H9 (cell line): ENCODE data around the gene SPRY2. TPM values are rescaled to one million over a fixed set of nuclear protein-coding genes. Genes with fewer than 3 reads are reported as not detected.

ENCODE experiments used
- DNase-seq: peaks from one replicate; pipeline ENCODE4 v3.0.0-alpha.2; 2017
- H2AFZ ChIP-seq: one replicate; pipeline ENCODE4 v1.6.1; 2013; ENCODE audit warnings: mild to moderate bottlenecking, low read length, control low read depth, moderate library complexity
- H2AK5ac ChIP-seq: 2 replicates; pipeline ENCODE4 v1.6.1; 2013; ENCODE audit warnings: low read length, control low read depth, mixed read lengths; ENCODE audit not compliant: insufficient read length
- H2BK120ac ChIP-seq: one replicate; pipeline ENCODE4 v1.6.1; 2013; ENCODE audit warnings: low read depth, mild to moderate bottlenecking, low read length, control low read depth, inconsistent platforms; ENCODE audit not compliant: poor library complexity, severe bottlenecking
- H2BK12ac ChIP-seq: 2 replicates; pipeline ENCODE4 v1.6.1; 2013; ENCODE audit warnings: low read length, control low read depth, mixed read lengths, low read depth; ENCODE audit not compliant: insufficient read length
- H2BK15ac ChIP-seq: 2 replicates; pipeline ENCODE4 v1.6.1; 2013; ENCODE audit warnings: low read depth, low read length, control low read depth
- H2BK20ac ChIP-seq: one replicate; pipeline ENCODE4 v1.6.1; 2013; ENCODE audit warnings: low read depth, mild to moderate bottlenecking, low read length, control low read depth, inconsistent platforms; ENCODE audit not compliant: poor library complexity, severe bottlenecking
- H2BK5ac ChIP-seq: 2 replicates; pipeline ENCODE4 v1.6.1; 2013; ENCODE audit warnings: low read length, control low read depth, mixed read lengths; ENCODE audit not compliant: insufficient read length
- H3K14ac ChIP-seq: 2 replicates; pipeline ENCODE4 v1.6.1; 2013; ENCODE audit warnings: low read length, control low read depth; ENCODE audit not compliant: insufficient read depth
- H3K18ac ChIP-seq: 2 replicates; pipeline ENCODE4 v1.6.1; 2013; ENCODE audit warnings: low read depth, mild to moderate bottlenecking, mixed read lengths, low read length, control low read depth; ENCODE audit not compliant: insufficient read length
- H3K23ac ChIP-seq: 2 replicates; pipeline ENCODE4 v1.6.1; 2013; ENCODE audit warnings: low read length, control low read depth, mixed read lengths, low read depth; ENCODE audit not compliant: insufficient read length
- H3K23me2 ChIP-seq: 2 replicates; pipeline ENCODE4 v1.6.1; 2013; ENCODE audit warnings: low read depth, mild to moderate bottlenecking, mixed read lengths, low read length, control low read depth; ENCODE audit not compliant: insufficient read length, poor library complexity, severe bottlenecking
- H3K27ac ChIP-seq: 2 replicates; pipeline ENCODE4 v1.5.1; 2013; ENCODE audit warnings: low read length, control low read depth, mixed read lengths, low read depth; ENCODE audit not compliant: insufficient read length
- H3K27me3 ChIP-seq: 2 replicates; pipeline ENCODE4 v1.6.1; 2013; ENCODE audit warnings: low read length, control low read depth, inconsistent platforms; ENCODE audit not compliant: insufficient read depth
- H3K4ac ChIP-seq: 2 replicates; pipeline ENCODE4 v1.6.1; 2013; ENCODE audit warnings: low read depth, mild to moderate bottlenecking, control low read depth, inconsistent platforms, low read length, moderate library complexity
- H3K4me1 ChIP-seq: 2 replicates; pipeline ENCODE4 v1.6.1; 2013; ENCODE audit warnings: low read length, control low read depth, inconsistent platforms; ENCODE audit not compliant: insufficient read depth
- H3K4me2 ChIP-seq: 2 replicates; pipeline ENCODE4 v1.6.1; 2013; ENCODE audit warnings: low read length, control low read depth, mixed read lengths; ENCODE audit not compliant: insufficient read length, insufficient read depth
- H3K56ac ChIP-seq: 2 replicates; pipeline ENCODE4 v1.6.1; 2013; ENCODE audit warnings: low read depth, mild to moderate bottlenecking, mixed read lengths, low read length, control low read depth; ENCODE audit not compliant: insufficient read length
- H3K79me1 ChIP-seq: 2 replicates; pipeline ENCODE4 v1.6.1; 2013; ENCODE audit warnings: low read depth, mild to moderate bottlenecking, moderate library complexity, low read length, control low read depth, inconsistent platforms; ENCODE audit not compliant: insufficient read depth, poor library complexity, severe bottlenecking
- H3K79me2 ChIP-seq: 2 replicates; pipeline ENCODE4 v1.6.1; 2013; ENCODE audit warnings: low read length, control low read depth, inconsistent platforms; ENCODE audit not compliant: insufficient read depth
- H3K9ac ChIP-seq: 2 replicates; pipeline ENCODE4 v1.6.1; 2013; ENCODE audit warnings: low read length, control low read depth, mixed read lengths; ENCODE audit not compliant: insufficient read length; ENCODE audit errors: extremely low read depth
- H3K9me3 ChIP-seq: one replicate; pipeline ENCODE4 v1.6.1; 2013; ENCODE audit warnings: low read depth, low read length, inconsistent platforms; ENCODE audit not compliant: control insufficient read depth
- H3T11ph ChIP-seq: one replicate; pipeline ENCODE4 v1.6.1; 2013; ENCODE audit warnings: mild to moderate bottlenecking, low read length, control low read depth, inconsistent platforms
- H4K20me1 ChIP-seq: one replicate; pipeline ENCODE4 v1.6.1; 2013; ENCODE audit not compliant: control insufficient read depth, insufficient read length, insufficient read depth
- H4K5ac ChIP-seq: 2 replicates; pipeline ENCODE4 v1.6.1; 2013; ENCODE audit warnings: low read depth, mild to moderate bottlenecking, mixed read lengths, low read length, control low read depth; ENCODE audit not compliant: insufficient read length
- H4K8ac ChIP-seq: replicated peaks from 2 replicates; pipeline ENCODE4 v1.6.1; 2013; ENCODE audit warnings: low read length, control low read depth, mixed read lengths, low read depth; ENCODE audit not compliant: insufficient read length
- H4K91ac ChIP-seq: 2 replicates; pipeline ENCODE4 v1.6.1; 2013; ENCODE audit warnings: low read depth, mild to moderate bottlenecking, moderate library complexity, mixed read lengths, low read length, control low read depth; ENCODE audit not compliant: insufficient read length
- H3K27ac Mint-ChIP-seq, 3 experiments: 2 replicates in 2 of 3; 3 replicates in 1 of 3; pipeline ENCODE4 v1.8.0; 2020 to 2021; ENCODE audit warnings: mixed read lengths in 3 of 3, mild to moderate bottlenecking in 1 of 3, moderate library complexity in 1 of 3
- H3K27me3 Mint-ChIP-seq: 2 replicates; pipeline ENCODE4 v1.8.0; 2021; ENCODE audit warnings: low read depth, mild to moderate bottlenecking, moderate library complexity, mixed read lengths
- H3K36me3 Mint-ChIP-seq, 3 experiments: 2 replicates in 2 of 3; 3 replicates in 1 of 3; pipeline ENCODE4 v1.8.0; 2020 to 2021; ENCODE audit warnings: low read depth in 3 of 3, mixed read lengths in 3 of 3; ENCODE audit not compliant: insufficient read depth in 1 of 3
- H3K4me1 Mint-ChIP-seq, 2 experiments: 2 replicates each; pipeline ENCODE4 v1.8.0; 2020; ENCODE audit warnings: mixed read lengths in 2 of 2
- H3K4me3 Mint-ChIP-seq, 2 experiments: 2 replicates in 1 of 2; 3 replicates in 1 of 2; pipeline ENCODE4 v1.8.0; 2020 to 2021; ENCODE audit warnings: mild to moderate bottlenecking in 2 of 2, mixed read lengths in 2 of 2, moderate library complexity in 1 of 2
- H3K9me3 Mint-ChIP-seq, 2 experiments: 2 replicates in 1 of 2; 3 replicates in 1 of 2; pipeline ENCODE4 v1.8.0; 2020; ENCODE audit warnings: mild to moderate bottlenecking in 2 of 2, mixed read lengths in 2 of 2, moderate library complexity in 1 of 2
- CTCF ChIP-seq: fragments of 200-600 bp; sonication (generic); conservative IDR thresholded peaks from 3 replicates; pipeline ENCODE4 v1.8.0; 2021; ENCODE audit warnings: antibody characterized with exemption, mild to moderate bottlenecking
- WGBS: extraction: QIAGEN DNeasy Blood & Tissue Kit; methylation state at CpG from one replicate; pipeline ENCODE4 v1.1.7; 2013; ENCODE audit warnings: missing lambda C conversion rate, low lambda C conversion rate, mixed read lengths; ENCODE audit not compliant: insufficient read length; ENCODE audit errors: extremely low coverage; 5-methylcytosine and 5-hydroxymethylcytosine counted together
- total RNA-seq: library from RNA; stranded (reverse); gene quantifications from 2 replicates; pipeline ENCODE4 v1.2.1, GENCODE V29; 2021

The SPRY2 gene
- total RNA-seq, 1 experiment from 2014 or later: 56.4 TPM

GRCh38 chr13:80338781-80339562, 2.0 kb downstream of the SPRY2 start:
- Histone ChIP-seq H4K20me1 (peaks cover 2% of the 10 kb centered on the region), H3K56ac (no peak overlapping the region), H3K4ac (no peak overlapping the region), H3K4me2 (peak overlapping the region; percentile 76), H3K9ac (peak overlapping the region; percentile 98), H3K4me1 (peaks cover 6% of the 10 kb centered on the region; the same call in 1 of the 2 replicates), H3K79me2 (peaks cover 45% of the 10 kb centered on the region), H3K14ac (no peak overlapping the region), H3K27ac (no peak overlapping the region), H2BK12ac (no peak overlapping the region), H2BK120ac (no peak overlapping the region), H4K5ac (no peak overlapping the region), H3T11ph (no peak overlapping the region), H2AK5ac (no peak overlapping the region), H2BK20ac (no peak overlapping the region), H4K8ac (no peak overlapping the region), H3K23me2 (peaks cover 21% of the 10 kb centered on the region), H2AFZ (no peak overlapping the region), H2BK15ac (no peak overlapping the region), H3K18ac (peak overlapping the region; percentile 13), H3K27me3 (no peaks in the 10 kb centered on the region), H3K79me1 (no peaks in the 10 kb centered on the region), H3K9me3 (no peaks in the 10 kb centered on the region), H4K91ac (no peak overlapping the region), H2BK5ac (no peak overlapping the region), H3K23ac (no peak overlapping the region)
- peak; percentile 68 for DNase-seq
- TF ChIP-seq CTCF: no peak
- WGBS: no CpG with 5 or more reads among the region's 40 CpGs
- Mint-ChIP-seq H3K36me3 (peaks cover 24 to 41% (median 34%) of the 10 kb centered on the region in 3 experiments), H3K27ac (no peak overlapping the region), H3K4me1 (peaks cover 15 to 41% of the 10 kb centered on the region in 2 experiments), H3K9me3 (peaks cover 0 to 3% of the 10 kb centered on the region in 2 experiments; a peak in 2 of 5 replicates), H3K4me3 (no peak overlapping the region), H3K27me3 (peaks cover 6% of the 10 kb centered on the region)
